NT2/D1 (cell line): ENCODE data around the gene HDAC10.

Experiments
- YY1 ChIP-seq: IDR thresholded peaks from 2 replicates; pipeline ENCODE4 v1.6.1; 2011; ENCODE audit not compliant: insufficient read length, insufficient read depth
- ZNF274 ChIP-seq: IDR thresholded peaks from 2 replicates; pipeline ENCODE4 v1.6.1; 2011; ENCODE audit warnings: mild to moderate bottlenecking, low read depth, low read length

GRCh38 chr22:50243685-50244419 is 7.2 kb downstream of the HDAC10 start:
- no peak for TF ChIP-seq YY1
- no peak for TF ChIP-seq ZNF274
